GM10266 (cell line): ENCODE data around the gene CAMTA1.
A peak's percentile ranks its signal among the peaks of the same experiment; 100 is the strongest.

Experiments used
- DNase-seq: peaks from one replicate; pipeline ENCODE4 v3.0.0; 2012; ENCODE audit errors: extremely low spot score
- CTCF ChIP-seq: IDR thresholded peaks from 2 replicates; pipeline ENCODE4 v1.5.1; 2012; ENCODE audit warnings: mild to moderate bottlenecking, low read depth; ENCODE audit not compliant: control insufficient read depth, insufficient read depth; ENCODE audit errors: missing control alignments

CAMTA1 gene

GRCh38 chr1:7476861-7477547, 691.8 kb downstream of the CAMTA1 start:
- DNase-seq: no peak
- no peak for TF ChIP-seq CTCF

DNA sequence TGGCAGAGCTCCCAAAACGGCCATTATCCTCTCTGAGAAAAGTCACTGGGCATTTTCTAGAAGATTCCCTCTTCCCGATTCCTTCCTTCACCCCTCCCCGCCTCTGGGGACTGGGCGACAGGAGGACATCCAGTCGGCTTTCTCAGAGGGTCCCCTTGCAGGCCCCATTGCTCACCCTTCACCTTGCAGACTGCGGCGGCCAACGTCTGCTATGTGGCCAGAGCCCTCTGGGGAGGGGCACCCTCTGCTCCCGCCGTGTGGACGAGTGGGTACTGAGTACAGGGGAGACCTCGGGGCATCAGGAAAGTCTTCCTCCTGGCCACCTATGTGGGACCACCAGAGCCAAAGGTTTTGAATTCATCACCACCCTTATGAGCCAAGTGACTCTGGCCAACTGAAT, 692.3 kb downstream of the CAMTA1 start:
- no peak for DNase-seq

GRCh38 chr1:7478142-7478790, 693.0 kb downstream of the CAMTA1 start:
- DNase-seq: no peak
- no peak for TF ChIP-seq CTCF

More for the DNA sequence above, 692.3 kb downstream of the CAMTA1 start:
- TF ChIP-seq CTCF: no peak

GRCh38 chr1:7478809-7479499, 693.7 kb downstream of the CAMTA1 start:
- peak; percentile 51 for DNase-seq
- TF ChIP-seq CTCF: no peak

DNA sequence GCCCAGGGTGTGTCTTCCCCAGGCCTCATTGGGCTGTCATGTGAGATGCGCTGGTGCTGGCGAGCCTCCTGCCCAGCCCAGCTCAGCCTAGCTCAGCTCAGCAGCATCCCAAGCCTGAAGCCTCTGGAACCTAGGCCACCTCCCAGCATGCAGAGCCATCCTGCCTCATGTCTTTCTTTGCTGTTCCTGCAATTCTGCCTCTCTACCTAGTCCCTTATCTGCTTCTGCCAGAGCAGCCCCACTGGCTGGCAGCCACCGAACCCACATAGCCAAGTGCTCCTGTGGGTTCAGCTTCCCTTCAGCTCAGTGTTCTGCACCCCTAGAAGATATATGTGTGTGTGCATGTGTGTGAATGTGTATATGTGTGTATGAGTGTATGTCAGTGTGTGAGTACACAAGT, 694.3 kb downstream of the CAMTA1 start:
- no peak for DNase-seq
- TF ChIP-seq CTCF: no peak

DNA sequence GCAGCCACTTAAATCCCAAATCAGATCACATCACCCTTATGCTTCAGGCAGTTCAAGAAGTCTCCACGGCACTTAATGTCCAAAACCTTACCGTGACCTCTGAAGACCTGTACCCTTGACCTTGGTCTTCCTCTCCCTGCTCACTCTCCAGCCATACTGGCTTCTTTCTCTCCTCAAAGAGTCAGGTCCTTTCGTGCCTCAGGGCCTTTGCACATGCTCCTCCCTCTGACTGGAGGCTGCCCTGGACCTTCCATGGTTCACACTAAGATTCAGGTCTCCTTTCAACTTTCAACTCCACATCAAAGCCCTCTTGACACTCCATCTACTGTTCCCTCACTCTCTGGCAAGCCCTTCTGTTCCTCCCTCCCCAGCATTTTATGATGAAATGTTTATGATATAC, 695.9 kb downstream of the CAMTA1 start:
- no peak for DNase-seq
- no peak for TF ChIP-seq CTCF

- no peak for TF ChIP-seq CTCF
- no peak for DNase-seq
These were observed 696.8 kb downstream of the CAMTA1 start for GRCh38 chr1:7482077-7482476.
